NOMO-1 treated with dmso at 0.1 percent for 144 hours (cell line): Measurements from ENCODE around the gene KMT2C.
"Not testable (repeated sequence)": the region's sequence is repeated elsewhere in the genome, so short reads cannot be mapped to it uniquely, and the experiment has no call there.

Source experiments
- DNase-seq: peaks from one replicate; lab custom pipeline; 2025; ENCODE audit not compliant: unreplicated experiment; lab: John Stamatoyannopoulos, UW

KMT2C gene

DNA sequence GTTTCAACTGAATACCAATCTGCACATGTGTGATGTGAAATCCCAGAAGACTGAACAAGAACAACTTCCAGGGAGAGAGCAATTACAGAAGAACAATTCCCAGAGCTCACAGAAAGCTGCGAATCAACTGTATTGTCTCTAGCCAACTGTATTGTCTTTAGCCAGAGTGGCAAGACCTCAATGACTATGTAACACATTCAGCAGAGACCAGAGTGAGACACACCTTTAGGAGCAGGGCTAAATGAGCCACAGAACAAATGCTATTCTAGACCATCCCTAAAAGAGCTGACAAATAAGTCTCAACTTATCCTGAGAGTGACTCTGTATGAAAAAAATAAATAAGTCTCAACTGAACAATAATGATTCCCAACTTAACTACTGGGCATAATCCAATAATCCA lies 72.0 kb downstream of the KMT2C start:
- DNase-seq: no peak

DNA sequence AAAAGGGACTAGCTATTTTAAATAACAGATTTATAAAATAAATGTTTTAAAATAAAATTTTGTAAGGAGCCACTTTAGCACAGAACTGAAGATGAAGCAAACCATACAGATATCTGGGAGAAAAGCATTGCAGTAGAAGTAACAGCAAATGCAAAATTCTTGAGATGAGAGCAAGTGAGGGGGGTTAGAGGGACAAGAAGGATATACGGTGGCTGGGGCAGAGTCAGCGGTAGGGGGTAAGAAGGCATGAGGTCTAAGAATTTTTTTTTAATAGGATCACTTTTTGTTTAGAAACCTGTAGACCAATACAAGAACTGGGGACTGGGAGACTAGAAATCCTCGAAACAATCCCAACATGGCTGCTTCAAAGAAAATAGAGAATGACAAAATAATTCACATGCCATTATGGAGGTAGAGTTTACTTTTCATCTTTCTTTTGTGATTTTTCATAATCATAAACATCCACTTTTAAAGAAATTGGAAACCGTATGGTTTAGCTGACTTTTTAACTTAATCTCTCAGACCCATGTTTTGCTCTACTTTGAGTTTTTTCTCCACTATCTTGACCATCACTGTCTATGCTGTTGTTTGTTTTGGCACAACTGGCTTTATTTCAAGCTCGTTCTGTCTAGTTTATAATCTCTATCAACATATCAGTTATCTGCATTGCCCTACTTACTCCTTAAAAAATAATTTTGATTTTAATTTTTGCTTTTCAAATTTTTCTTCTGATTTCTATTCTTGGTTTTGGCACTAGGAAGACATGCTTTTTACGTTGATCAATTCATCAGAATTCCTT lies 73.5 kb downstream of the KMT2C start:
- DNase-seq: no peak

- no peak for DNase-seq
These were observed 80.2 kb downstream of the KMT2C start for GRCh38 chr7:152355474-152356057.

DNA sequence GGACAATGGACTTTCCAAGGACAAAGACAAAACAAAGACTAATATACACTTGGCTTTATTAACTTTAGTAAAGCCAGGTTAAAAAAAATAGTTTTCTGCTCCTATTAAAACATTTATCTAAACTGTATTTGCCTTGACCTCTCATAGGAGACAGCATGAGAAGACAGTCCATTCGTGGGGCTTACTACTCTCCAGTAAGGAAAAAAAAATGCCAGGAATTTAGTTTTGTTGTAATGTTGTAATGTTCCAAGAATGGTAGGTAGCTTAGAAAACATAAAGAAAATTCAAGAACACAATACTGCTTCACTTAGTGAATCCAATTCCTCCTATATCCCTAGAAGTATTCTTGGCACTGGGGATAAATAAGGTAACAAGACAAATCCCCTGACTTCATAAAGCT lies 81.7 kb downstream of the KMT2C start:
- DNase-seq: no peak

DNA sequence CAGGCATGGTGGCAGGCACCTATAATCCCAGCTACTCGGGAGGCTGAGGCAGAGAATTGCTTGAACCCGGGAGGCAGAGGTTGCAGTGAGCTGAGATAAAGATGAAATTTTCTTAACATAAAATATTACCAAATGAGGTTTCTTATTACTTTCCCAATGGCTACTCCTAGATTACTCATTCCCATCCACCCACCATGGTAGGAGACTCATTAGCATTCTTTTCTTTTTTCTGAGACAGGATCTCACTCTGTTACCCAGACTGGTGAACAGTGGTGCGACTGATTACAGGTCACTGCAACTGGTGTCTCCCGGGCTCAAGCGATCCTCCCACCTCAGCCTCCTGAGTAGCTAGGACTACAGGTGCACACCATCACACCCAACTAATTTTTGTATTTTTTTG lies 82.5 kb downstream of the KMT2C start:
- not testable (repeated sequence) for DNase-seq

DNA sequence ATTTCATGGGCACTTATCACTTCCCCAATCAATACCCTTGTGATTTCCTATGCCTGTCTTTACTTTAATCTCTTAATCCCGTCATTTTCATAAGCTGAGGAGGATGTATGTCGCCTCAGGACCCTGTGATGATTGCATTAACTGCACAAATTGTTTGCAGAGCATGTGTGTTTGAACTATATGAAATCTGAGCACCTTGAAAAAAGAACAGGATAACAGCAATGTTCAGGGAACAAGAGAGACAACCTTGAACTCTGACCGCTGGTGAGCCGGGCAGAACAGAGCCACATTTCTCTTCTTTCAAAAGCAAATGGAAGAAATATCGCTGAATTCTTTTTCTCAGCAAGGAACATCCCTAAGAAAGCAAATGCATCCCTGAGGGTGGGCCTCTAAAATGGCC lies 84.1 kb downstream of the KMT2C start:
- DNase-seq: not testable (repeated sequence)

GRCh38 chr7:152351168-152351567 lies 84.6 kb downstream of the KMT2C start:
- DNase-seq: no peak

GRCh38 chr7:152347888-152348287 lies 87.9 kb downstream of the KMT2C start:
- no peak for DNase-seq

DNA sequence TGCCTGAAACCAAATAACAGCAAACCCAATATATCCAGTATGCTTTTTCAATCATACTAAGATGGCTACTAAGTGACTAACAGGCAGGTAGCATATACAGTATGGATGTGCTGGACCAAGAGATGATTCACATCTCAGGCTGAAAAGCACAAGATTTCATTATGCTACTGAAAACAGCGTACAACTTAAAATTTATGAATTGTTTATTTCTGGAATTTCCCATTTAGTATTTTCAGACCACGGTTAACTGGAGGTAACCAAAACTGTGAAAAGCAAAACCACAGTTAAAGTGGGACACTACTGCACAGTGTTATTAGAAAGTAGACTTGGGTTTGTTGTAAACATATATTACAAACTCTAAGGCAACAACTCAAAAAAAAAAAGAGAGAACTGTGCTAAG lies 91.5 kb downstream of the KMT2C start:
- DNase-seq: no peak

- DNase-seq: no peak
These were observed 93.0 kb downstream of the KMT2C start for GRCh38 chr7:152342796-152343195.

DNA sequence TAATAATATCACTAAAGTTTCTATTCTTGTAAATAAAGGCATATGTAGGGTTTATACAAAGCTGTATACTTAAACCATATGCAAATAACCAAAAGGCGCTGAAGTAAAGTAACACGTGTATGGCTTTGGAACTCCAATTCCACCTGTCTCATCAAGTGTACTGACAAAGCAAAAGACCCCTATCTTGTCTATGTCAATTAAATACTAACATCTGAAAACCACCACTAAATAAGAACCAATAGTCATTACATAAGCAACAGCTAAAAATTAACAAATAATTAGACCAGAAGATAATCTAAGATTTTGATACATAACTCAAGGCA lies 93.9 kb downstream of the KMT2C start:
- no peak for DNase-seq

DNA sequence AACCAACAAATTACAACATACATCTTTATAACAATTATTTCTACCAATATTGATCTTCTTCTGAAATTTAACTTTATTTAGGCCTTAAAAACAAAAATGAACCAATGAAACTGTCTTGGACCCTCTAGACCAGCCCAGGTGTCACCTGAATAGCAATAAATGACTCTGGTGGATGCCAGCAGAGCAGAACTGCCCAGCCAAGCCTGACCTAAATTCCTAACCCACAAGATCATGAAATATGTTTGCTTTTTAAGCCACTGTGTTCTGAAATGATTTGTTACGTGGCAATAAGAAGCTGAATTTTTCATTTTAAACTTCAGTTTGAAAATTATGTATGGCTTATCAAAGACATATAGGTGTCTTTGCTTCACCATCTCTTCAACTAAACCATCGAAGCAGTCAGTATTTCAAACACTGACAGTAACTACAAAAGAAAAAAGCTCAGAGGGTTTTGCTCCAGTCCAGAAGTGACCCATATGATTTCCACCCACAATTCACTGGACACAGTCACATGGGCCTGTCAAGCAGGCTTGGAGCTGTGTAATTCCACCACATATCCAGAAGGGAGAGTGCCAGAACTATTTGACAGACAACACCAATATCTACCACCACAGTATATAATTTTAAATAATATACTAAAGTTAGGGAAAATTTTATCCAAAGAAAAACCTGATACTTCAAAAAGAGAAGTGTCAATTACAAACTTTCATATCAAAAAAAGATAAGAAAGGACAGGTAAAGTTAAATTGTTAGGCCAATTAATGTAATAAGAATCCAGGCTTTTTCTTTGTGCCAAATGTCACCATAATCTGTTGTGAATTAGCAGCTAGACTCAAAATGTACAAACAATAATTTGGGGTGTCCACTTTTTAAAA lies 94.5 kb downstream of the KMT2C start:
- DNase-seq: no peak

- DNase-seq: no peak
These were observed 95.6 kb downstream of the KMT2C start for GRCh38 chr7:152340161-152340560.

DNA sequence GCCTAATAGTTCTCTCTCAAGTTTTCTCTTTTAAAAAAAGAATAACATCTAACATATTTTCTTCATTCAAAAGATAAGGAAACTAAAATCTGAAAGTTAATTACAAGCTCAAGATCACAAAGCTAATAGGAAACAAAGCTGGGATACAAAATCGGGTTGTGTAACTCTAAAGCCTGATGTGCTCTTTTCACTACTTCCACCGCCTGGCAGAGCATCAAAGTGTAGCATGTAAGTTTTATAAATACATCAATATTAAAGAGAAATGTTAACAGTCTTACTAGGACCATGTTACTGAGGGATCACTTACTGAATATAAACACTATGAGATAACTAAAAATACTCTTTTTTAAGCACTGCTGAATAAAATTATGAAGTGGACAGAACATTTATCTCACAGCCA lies 97.2 kb downstream of the KMT2C start:
- no peak for DNase-seq

GRCh38 chr7:152336754-152337368 lies 98.9 kb downstream of the KMT2C start:
- no peak for DNase-seq

DNA sequence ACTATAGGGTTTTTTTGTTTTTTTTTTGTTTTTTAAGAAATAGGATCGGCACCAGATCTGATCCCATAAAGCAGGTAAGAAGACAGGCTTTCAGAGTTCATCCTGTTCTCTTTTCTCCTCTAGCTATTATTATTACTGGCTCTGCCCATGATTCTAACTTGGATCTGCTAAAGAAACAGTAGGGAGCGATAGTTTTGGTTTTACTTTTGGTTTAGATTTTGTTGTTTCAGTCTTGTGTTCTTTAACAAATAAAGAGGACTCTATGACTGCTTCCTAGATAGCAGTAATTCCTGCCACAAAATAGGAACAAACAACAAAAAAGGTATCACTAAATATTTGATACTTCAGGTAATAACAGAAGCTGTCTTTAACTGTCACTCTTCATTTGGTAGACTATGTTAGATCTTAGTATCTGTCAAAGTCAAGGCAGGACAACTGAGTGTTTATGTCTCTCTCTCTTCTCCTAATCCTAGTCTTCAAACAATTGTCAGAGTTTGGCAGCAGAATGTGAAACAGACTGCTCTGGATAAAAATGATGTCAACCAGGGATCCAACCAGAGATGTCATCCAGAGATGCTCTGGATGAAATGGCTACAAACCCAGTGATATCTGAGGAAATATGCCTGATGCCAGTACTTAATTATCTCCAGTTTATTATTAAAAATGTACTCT lies 99.8 kb downstream of the KMT2C start:
- DNase-seq: no peak

GRCh38 chr7:152333134-152333533 lies 102.7 kb downstream of the KMT2C start:
- no peak for DNase-seq

DNA sequence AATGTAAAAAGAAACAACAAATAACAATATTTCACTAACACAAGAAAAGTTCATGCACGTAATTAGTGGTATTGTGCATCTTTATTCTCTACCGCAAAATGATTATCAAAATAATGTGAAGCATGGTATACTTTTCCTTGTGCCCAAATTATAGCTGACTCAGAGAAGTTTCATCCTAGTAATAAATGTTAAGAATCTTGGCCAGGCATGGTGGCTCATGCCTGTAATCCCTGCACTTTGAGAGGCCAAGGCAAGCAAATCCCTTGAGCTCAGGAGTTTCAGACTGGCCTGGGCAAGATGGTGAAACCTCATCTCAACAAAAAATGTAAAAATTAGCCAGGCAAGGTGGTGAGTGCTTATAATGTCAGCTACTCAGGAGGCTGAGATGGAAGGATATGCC lies 105.0 kb downstream of the KMT2C start:
- DNase-seq: no peak

- DNase-seq: no peak
These were observed 106.3 kb downstream of the KMT2C start for GRCh38 chr7:152329469-152329868.

- DNase-seq: no peak
These were observed 107.6 kb downstream of the KMT2C start for GRCh38 chr7:152328234-152328633.

DNA sequence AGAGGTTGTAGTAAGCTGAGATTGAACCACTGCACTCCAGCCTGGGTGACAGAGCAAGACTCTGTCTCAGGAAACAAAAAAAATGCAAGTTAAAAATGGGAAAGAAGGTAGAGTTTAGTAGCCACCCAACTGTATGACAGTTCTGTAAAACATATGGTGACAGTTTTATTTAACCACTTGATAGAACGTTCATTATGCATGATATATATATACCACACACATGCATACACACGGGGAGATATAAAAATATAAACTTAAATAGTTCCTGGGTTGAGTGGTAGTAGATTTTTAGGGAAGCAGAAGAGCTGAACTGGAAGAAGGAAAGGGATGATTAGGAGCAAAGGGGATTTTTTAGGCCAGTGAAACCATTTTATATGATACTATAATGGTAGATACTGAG lies 120.0 kb downstream of the KMT2C start:
- no peak for DNase-seq
